HUES6 (cell line): Measurements from ENCODE around the gene FHOD3.

ENCODE experiments used
- H3K27ac ChIP-seq: 2 replicates; pipeline ENCODE4 v1.7.0; 2013; ENCODE audit warnings: low read depth, mild to moderate bottlenecking, low read length, inconsistent platforms
- H3K27me3 ChIP-seq: 2 replicates; pipeline ENCODE4 v1.6.1; 2013; ENCODE audit warnings: low read length; ENCODE audit not compliant: control insufficient read depth, insufficient read depth
- H3K36me3 ChIP-seq: 2 replicates; pipeline ENCODE4 v1.6.1; 2013; ENCODE audit warnings: low read length; ENCODE audit not compliant: control insufficient read depth, insufficient read depth
- H3K4me1 ChIP-seq: 2 replicates; pipeline ENCODE4 v1.6.1; 2013; ENCODE audit warnings: low read length; ENCODE audit not compliant: control insufficient read depth, insufficient read depth
- H3K4me3 ChIP-seq: 2 replicates; pipeline ENCODE4 v1.5.1; 2013; ENCODE audit warnings: low read depth, low read length
- H3K9ac ChIP-seq: one replicate; pipeline ENCODE4 v1.6.1; 2013; ENCODE audit warnings: mild to moderate bottlenecking, low read length
- H3K9me3 ChIP-seq: 2 replicates; pipeline ENCODE4 v1.6.1; 2013; ENCODE audit warnings: low read depth, low read length; ENCODE audit not compliant: control insufficient read depth, insufficient read depth

Gene FHOD3

GRCh38 chr18:36613810-36614209 lies 316.3 kb downstream of the FHOD3 start:
- H3K9ac ChIP-seq, result no peak overlapping the region
- H3K4me3 ChIP-seq, result no peak overlapping the region
- H3K27me3 ChIP-seq, result no peaks in the 10 kb centered on the region
- H3K27ac ChIP-seq, result no peak overlapping the region
- peaks cover 8% of the 10 kb centered on the region for H3K4me1 ChIP-seq
- no peaks in the 10 kb centered on the region for H3K9me3 ChIP-seq
- no peaks in the 10 kb centered on the region for H3K36me3 ChIP-seq

DNA sequence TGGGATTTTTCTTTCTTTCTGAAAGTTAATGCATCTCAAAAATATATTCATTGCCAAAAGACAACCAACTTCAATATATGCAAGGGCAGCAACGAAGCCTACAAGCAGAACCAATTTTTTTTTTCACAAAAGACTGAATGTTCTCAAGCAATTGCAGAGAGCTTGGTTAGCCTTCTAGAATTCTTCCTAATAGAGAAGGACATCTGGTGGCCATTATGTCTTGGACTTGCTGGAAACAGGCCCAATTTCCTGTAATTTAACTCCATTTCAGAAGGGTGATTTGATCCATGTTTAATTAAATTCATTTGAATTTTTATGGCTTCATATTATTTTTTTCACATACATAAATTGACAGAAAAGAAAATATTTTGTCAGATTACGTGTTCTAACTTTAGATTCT lies 323.3 kb downstream of the FHOD3 start:
- Histone ChIP-seq H3K9ac (no peak overlapping the region), H3K4me1 (no peaks in the 10 kb centered on the region), H3K27ac (no peak overlapping the region), H3K4me3 (no peak overlapping the region), H3K27me3 (no peaks in the 10 kb centered on the region), H3K9me3 (no peaks in the 10 kb centered on the region), H3K36me3 (no peaks in the 10 kb centered on the region)

- Histone ChIP-seq H3K9me3 (no peaks in the 10 kb centered on the region), H3K4me1 (no peaks in the 10 kb centered on the region), H3K36me3 (no peaks in the 10 kb centered on the region), H3K27me3 (no peaks in the 10 kb centered on the region), H3K4me3 (no peak overlapping the region), H3K9ac (no peak overlapping the region), H3K27ac (no peak overlapping the region)
Measured at GRCh38 chr18:36622610-36623009, 325.1 kb downstream of the FHOD3 start.

- Histone ChIP-seq H3K36me3 (no peaks in the 10 kb centered on the region), H3K4me1 (no peaks in the 10 kb centered on the region), H3K27me3 (no peaks in the 10 kb centered on the region), H3K4me3 (no peak overlapping the region), H3K9me3 (no peaks in the 10 kb centered on the region), H3K9ac (no peak overlapping the region), H3K27ac (no peak overlapping the region)
Measured at GRCh38 chr18:36623091-36623490, 325.6 kb downstream of the FHOD3 start.

DNA sequence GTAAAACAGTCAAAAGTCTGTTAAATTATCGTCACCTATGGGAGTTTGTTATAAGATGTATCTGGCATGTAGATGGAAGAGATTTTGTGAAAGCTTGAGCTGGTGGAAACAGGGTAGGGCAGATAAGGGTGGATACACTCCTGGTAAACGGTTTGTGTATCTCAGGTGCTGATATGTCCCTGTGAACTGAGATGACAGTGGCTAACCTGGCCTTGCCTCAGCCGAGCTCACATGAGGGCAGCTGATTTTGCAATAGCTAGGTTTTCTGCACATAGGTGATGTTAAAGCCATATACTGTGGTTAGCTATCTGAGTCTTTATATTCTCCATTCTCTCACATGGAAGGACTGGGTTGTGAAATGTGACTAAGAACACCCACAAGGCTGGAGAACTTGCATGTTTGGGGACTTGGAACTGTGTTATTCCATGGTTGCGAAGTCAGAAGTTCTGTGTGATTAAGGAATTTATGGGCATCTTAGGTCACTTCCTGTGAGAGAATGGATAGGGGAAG lies 326.2 kb downstream of the FHOD3 start:
- H3K4me1 ChIP-seq, result no peaks in the 10 kb centered on the region
- H3K4me3 ChIP-seq, result no peak overlapping the region
- H3K27me3 ChIP-seq, result no peaks in the 10 kb centered on the region
- no peak overlapping the region for H3K27ac ChIP-seq
- H3K36me3 ChIP-seq, result no peaks in the 10 kb centered on the region
- no peaks in the 10 kb centered on the region for H3K9me3 ChIP-seq
- H3K9ac ChIP-seq, result no peak overlapping the region

GRCh38 chr18:36624451-36625167 lies 327.1 kb downstream of the FHOD3 start:
- H3K36me3 ChIP-seq, result no peaks in the 10 kb centered on the region
- H3K9ac ChIP-seq, result no peak overlapping the region
- no peak overlapping the region for H3K27ac ChIP-seq

GRCh38 chr18:36625386-36625785 lies 327.9 kb downstream of the FHOD3 start:
- H3K9ac ChIP-seq, result no peak overlapping the region
- no peaks in the 10 kb centered on the region for H3K9me3 ChIP-seq
- H3K27ac ChIP-seq, result no peak overlapping the region
- H3K27me3 ChIP-seq, result no peaks in the 10 kb centered on the region
- no peaks in the 10 kb centered on the region for H3K36me3 ChIP-seq
- no peak overlapping the region for H3K4me3 ChIP-seq
- no peaks in the 10 kb centered on the region for H3K4me1 ChIP-seq

More at GRCh38 chr18:36624451-36625167, 327.1 kb downstream of the FHOD3 start:
- H3K9me3 ChIP-seq, result no peaks in the 10 kb centered on the region
- no peaks in the 10 kb centered on the region for H3K27me3 ChIP-seq
- no peak overlapping the region for H3K4me3 ChIP-seq
- H3K4me1 ChIP-seq, result no peaks in the 10 kb centered on the region

GRCh38 chr18:36627637-36628036 lies 330.1 kb downstream of the FHOD3 start:
- H3K27ac ChIP-seq, result no peak overlapping the region
- H3K9me3 ChIP-seq, result no peaks in the 10 kb centered on the region
- no peak overlapping the region for H3K4me3 ChIP-seq
- H3K4me1 ChIP-seq, result no peaks in the 10 kb centered on the region
- no peaks in the 10 kb centered on the region for H3K27me3 ChIP-seq
- no peak overlapping the region for H3K9ac ChIP-seq
- H3K36me3 ChIP-seq, result no peaks in the 10 kb centered on the region

GRCh38 chr18:36628435-36629137 lies 331.1 kb downstream of the FHOD3 start:
- H3K36me3 ChIP-seq, result no peaks in the 10 kb centered on the region
- no peaks in the 10 kb centered on the region for H3K4me1 ChIP-seq
- H3K27me3 ChIP-seq, result no peaks in the 10 kb centered on the region
- no peak overlapping the region for H3K9ac ChIP-seq
- no peaks in the 10 kb centered on the region for H3K9me3 ChIP-seq
- H3K27ac ChIP-seq, result no peak overlapping the region
- H3K4me3 ChIP-seq, result no peak overlapping the region

- Histone ChIP-seq H3K27me3 (no peaks in the 10 kb centered on the region), H3K27ac (no peak overlapping the region), H3K4me1 (peaks cover 3% of the 10 kb centered on the region; the same call in 1 of the 2 replicates), H3K4me3 (no peak overlapping the region), H3K36me3 (no peaks in the 10 kb centered on the region), H3K9ac (no peak overlapping the region), H3K9me3 (no peaks in the 10 kb centered on the region)
Measured at GRCh38 chr18:36629138-36629530, 331.6 kb downstream of the FHOD3 start.

GRCh38 chr18:36629836-36630235 lies 332.3 kb downstream of the FHOD3 start:
- H3K4me1 ChIP-seq, result peaks cover 8% of the 10 kb centered on the region; the same call in 1 of the 2 replicates
- no peak overlapping the region for H3K27ac ChIP-seq
- no peak overlapping the region for H3K9ac ChIP-seq
- no peaks in the 10 kb centered on the region for H3K27me3 ChIP-seq
- H3K4me3 ChIP-seq, result no peak overlapping the region
- no peaks in the 10 kb centered on the region for H3K9me3 ChIP-seq
- H3K36me3 ChIP-seq, result no peaks in the 10 kb centered on the region
